ENCODE measurements around the gene MITF.

DNA sequence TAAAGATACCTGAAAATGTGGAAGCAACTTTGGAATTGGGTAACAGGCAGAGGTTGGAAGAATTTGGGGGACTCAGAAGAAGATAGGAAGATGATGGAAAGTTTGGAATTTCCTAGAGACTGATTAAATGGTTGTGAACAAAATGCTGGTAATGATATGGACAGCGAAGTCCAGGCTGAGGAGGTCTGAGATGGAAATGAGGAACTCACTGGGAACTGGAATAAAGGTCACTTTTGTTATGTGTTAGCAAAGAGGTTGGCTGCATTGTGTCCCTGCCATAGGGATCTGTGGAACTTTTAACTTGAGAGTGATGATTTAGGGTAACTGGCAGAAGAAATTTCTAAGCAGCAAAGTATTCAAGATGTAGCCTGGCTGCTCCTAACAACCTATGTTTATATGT lies 13.0 kb downstream of the MITF start:
- no peak for TF ChIP-seq MXI1 (conservative IDR thresholded peaks at IDR 0.05; ENCODE audit: poor library complexity, severe bottlenecking)
- no peak for TF ChIP-seq EP300 (conservative IDR thresholded peaks at IDR 0.05; ENCODE audit: poor library complexity, severe bottlenecking)
- TF ChIP-seq CTCF (IDR thresholded peaks at IDR 0.05; ENCODE audit: poor library complexity, severe bottlenecking) = no peak
- no peak for TF ChIP-seq POLR2AphosphoS5 (IDR thresholded peaks at IDR 0.05)
- TF ChIP-seq REST (IDR thresholded peaks at IDR 0.05; ENCODE audit: borderline replicate concordance) = no peak
